HG03175 (cell line): ENCODE results near the gene EPHB1.
"Not testable (repeated sequence)": the region's sequence is repeated elsewhere in the genome, so short reads cannot be mapped to it uniquely, and the experiment has no call there.

Source experiments
- ATAC-seq: cut with Tn5 transposase; IDR thresholded peaks from one replicate; pipeline ENCODE4 v1.9.1; 2021; ENCODE audit warnings: mild to moderate bottlenecking, moderate library complexity; ENCODE audit not compliant: unreplicated experiment

The EPHB1 gene

DNA sequence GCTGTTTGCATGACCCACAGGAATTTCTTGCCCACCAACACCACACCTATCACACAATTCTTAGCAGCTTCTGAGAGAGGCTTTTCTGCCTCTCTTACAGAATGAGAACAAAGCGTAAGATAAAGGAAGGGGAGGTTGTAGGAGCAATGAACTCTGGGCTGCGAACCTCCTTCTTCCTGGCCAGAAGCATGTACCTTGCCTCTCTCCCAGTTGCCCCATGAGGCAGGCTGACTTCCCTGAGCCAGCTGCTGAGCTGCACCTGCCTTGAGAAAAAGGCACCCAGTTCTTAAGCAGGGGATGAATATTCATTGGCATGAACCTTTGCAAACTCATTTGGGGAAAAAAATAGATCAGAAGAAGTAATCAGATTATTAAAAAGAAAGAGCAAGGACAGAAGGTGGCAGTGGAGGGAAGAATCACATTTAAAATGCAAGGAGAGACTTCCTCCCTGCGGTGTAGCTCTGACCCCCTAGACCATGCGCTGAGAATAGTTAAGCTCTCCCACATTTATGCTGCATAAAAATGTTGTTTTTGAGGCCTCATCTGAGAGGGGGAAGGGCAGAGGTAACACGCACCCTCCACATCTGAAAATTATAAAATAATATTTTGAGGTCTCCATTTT, 304.8 kb downstream of the EPHB1 start:
- no peak for ATAC-seq

DNA sequence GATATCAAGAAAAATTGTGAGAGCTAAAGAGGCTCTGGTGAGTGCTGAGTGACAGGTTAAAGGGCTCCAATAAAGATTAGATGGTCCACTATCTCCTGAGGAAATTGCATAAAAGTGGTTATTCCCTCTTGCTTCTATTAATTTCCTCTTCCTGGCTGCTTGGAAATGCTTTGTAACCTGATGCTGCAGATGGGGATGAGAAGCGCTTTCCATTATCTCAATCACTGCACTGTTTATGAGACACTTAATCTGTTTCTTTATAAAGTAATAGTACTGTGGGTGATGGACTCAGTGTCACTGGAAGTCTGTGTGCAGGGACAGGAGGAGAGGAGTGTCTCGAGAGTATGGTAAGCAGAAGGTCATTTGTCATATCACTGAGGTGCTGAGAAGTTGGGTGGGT, 305.3 kb downstream of the EPHB1 start:
- ATAC-seq: no peak

DNA sequence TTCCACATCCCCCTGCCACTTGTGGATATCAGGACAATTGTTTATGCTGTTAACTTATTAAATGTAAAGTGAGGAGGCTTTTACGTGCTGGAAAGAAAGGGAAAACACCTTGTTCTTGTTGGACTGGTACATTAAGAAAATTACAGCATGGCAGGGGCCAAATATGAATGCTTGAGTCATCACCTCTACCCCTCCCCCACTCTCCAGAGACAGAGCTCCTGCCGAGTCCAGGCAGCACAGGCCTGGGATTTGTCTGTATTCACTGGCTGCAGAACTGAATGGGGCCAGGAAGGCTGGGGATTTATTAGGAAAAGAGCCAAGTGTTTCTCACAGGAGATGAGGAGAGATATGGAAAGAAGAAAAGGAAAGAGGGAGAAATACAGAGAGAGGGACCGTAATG, 308.9 kb downstream of the EPHB1 start:
- no peak for ATAC-seq

DNA sequence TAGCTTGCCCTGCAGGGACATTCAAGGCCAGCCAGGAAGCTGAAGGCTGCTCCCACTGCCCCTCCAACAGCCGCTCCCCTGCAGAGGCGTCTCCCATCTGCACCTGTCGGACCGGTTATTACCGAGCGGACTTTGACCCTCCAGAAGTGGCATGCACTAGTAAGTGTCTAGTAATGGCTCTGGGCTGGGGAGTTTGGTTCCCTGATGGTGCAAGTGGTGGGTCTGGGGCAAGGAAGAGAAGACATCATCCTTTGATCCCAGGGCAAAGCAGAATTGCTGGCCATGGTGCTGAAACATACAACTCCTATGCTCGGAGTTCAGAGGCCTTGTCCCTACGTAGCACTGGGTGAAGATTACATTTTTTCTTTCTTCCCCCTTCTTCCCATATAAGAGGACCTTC, 311.4 kb downstream of the EPHB1 start:
- ATAC-seq: no peak

DNA sequence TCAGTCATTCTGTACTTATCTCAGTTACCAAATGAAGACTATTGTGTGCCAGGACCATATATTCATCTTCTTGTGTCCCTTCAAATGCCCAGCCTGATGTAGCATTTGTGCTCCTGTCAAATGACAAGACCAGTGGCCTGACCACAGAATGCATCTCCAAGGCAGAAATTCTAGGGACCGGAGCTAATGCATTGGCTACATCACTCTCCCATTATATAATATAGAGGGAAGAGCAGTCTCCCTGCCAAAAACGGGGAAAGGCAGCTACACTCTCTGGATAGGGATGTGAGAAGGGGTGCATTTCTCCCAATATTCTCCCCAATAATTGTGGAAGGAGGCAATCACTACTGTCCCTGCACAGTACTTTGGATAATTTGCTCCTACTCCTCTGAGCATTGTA, 312.0 kb downstream of the EPHB1 start:
- no peak for ATAC-seq

DNA sequence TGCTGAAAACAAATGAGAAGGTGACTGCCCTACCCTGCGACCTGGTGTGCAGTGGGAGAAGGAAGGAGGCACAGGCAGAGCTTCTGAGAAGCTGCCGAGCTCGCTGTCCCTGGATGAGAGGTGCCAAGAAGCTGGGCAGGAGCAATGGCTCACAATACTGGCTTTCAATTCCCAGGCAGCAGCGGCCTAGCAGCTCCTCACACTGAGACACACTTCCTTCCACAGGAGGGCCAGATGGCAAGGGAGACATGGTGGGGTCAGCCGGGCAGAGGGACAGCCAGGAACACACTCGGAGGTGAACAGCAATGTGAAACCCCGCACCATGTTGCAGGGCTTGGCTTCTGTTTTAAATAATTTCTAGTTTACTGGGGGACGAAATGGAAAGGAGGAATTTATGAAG, 314.6 kb downstream of the EPHB1 start:
- ATAC-seq: no peak

DNA sequence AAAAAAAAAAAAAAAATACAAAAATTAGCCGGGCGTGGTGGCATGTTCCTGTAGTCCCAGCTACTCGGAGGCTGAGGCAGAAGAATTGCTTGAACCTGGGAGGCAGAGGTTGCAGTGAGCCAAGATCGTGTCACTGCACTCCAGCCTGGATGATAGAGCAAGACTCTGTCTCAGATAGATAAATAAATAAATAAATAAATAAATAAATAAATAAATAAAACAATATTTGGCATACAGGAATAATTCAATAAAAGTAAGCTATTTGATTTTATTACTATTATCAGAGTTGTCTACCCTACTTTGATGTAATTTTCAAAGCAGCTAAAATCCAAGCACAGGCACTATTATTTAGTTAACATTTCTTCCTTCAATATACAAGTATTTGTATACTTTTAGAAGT, 319.5 kb downstream of the EPHB1 start:
- ATAC-seq: not testable (repeated sequence)

DNA sequence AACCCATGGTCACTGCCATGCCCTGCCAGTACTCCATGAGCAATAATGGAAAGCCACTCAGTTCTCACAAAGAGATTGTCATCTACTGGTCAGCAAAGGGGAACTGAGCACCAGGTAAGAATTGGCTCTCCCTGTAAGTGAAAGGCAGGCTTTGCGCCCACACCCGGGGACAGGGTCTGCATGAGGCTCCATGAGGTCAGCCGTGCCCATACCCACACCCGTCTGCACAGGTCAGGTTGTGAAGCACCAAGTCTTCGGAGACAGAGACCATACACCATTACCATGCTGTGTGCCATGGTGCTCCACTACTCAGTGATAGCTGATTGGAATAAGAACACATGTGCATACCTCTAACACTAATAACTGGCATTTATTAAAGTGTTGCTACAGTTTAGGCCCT, 322.9 kb downstream of the EPHB1 start:
- no peak for ATAC-seq

DNA sequence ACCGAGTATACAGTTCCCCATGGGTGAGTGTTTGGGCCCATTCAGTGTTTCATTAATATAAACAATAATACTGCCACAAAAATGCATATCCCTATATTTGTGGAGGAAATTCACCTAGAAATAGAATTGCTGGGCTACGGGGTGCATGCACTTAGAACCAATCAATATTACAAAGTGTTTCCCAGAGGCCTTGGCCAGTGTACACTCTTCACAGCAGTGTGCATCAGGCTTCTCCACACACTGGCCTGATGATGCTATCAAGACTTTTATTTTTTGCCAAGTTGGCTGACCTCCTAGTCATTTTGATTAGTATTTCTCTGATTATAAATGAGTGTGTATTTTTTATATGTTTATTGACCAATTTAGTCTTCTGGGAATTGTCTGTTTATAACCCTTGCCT, 323.7 kb downstream of the EPHB1 start:
- no peak for ATAC-seq

DNA sequence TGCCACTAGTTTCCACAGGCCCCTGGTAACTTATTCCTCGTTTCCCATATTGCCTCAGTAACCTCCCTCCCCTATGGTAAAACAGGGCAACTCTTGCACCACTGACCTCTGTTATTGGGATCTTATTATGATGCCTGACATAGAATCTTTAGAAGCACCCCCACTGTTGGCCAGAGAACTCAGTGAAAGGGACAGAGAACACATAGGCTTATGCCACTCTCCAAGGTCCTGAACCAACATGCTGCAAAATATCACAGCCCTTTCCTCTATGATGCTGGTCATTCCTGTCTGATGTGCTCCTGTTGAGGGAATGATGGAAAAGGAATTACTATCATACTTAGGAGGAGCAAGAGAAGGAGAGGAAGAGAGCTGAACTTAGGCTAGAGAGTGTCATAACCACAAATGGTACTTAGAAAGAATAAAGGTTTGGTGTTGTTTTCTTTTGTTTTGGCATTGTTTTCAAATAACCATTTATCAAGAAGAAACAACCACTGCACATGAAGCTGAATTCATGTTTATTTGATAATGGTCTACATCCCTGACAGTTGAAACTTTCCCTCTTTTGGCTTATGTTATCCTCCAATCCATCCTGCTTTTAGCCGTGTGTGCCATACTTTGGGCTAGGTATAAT, 330.2 kb downstream of the EPHB1 start:
- no peak for ATAC-seq

DNA sequence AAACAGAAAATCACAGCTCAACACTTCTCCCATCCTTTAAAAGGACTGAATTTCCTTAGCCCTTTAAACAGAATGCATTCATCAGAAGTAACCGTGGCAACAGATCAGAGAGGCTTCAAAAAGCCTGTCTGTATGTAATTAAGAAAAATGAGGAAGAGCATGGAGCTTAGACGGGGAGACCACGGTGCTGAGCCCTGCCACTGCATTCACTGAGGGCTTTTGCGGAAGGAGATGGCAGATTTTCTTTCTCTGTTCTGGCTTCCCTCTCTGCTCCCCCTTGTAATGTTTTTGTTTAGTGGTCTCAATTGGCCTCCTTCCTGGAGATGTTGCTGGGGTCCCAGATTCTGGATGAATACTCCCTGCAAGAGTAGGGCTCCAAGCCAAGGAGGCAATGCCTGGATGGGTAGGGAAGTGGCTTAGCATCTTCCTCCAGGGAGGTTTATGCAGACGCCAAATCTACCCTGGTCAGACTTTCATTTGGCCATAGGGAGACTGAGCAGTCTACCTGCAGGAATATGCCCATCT, 332.9 kb downstream of the EPHB1 start:
- ATAC-seq: no peak

DNA sequence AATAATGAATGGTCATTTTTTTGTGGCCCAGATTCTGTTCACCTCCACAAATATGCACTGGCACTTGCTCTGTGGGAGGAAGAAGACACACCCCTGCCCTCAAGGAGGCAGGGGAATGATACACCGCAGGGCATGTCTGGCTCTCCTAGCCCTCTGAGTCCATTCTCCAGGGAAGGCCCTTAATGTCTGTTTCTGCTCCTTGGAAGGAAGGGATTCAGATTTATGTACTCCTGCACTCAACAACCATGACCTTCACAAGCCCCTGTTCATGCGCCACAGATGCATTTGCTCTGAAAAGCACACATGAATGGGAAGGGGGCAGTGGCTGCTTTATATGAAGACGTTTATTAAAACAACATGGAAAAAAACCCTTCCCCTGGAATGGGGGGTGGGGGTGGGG, 333.8 kb downstream of the EPHB1 start:
- ATAC-seq: no peak

DNA sequence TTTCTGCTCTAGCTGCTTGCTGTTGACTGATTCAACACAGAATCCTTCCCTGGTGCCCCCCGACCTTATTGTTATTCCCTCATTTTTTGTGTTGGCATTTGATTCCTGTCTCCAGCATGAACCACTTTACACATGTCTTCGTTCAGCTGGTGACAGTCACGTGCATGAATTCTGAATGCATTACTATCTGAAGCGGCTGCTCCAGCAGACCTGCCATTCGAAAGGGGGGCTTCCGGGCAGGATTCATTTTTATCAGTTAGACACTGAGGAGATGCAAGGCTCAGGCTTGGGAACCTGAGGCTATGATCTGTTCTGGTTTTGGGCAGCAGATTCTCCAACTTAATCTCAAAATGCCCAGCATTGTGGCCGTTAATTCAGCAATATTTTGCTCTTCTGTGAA, 336.2 kb downstream of the EPHB1 start:
- ATAC-seq: no peak

DNA sequence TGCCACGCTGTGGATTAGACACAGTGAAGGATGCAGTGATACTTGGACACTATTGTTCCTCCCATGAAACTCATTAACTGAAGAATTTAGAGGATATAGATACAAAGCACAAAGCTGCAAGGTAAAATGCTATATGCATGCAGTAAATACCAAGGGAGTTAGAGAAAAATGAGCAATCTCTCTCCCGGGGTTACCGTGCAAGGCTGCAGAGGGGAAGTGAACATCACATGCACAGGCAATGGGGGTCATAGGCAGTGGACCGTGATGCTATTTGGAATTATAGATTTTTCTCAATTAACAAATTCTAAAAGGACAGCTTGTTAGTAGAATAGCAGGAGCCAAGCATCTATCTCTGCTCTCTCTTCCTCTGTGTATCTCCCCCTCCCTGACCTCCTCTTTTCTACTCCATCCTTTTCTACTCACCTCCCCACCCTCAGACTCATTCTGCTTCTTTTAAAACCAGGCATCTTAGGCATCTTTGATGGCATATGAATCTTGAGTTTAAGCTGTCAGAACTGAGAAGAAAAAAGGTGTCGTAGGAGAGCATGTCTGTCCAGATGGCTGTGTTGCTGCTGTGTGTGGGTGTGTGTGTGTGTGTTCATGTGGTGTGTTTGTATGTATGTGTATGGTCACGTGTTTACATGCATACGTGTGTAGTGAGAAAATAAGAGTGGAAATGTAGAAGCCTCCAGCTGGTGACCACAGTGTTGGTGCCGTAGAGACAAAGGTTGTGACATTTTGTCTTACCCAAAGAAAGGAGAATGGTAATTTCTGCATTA, 339.0 kb downstream of the EPHB1 start:
- no peak for ATAC-seq

DNA sequence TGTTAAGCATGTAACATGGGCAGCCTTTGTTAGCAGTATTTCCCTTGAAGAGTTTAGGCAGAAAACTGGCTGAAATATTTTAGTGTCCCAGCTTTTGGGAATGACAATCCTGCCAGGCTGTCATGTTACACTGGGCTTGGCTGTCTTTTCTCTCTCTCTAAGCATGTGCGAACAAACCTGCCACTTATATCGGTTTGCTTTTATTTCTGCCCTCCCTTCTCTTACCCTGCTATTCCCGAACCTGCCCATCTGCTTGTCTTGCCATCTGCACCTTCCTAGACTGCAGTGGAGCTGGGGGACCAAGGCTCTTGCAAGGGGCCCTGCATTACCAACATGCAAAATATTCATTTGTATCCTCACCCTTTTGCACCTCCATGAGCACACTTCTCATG, 339.6 kb downstream of the EPHB1 start:
- no peak for ATAC-seq

DNA sequence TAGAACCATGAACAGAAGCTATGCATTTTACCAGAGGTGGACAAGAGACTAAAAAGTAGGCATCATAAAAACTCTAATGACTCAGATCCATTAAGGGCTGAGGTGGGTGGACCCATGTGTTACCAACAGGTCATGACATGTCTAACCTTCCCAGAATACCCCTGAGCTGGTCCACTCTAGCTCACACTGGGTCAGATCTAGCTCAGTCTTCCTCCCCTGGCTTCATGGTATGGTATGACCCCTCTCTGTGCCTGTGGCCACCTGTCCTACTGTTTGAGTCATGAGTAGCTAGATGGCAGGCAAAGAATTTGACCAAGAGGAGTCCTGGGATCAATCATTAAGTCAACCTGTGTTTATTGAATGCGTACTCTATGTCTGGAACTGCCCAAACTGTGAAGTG, 340.4 kb downstream of the EPHB1 start:
- no peak for ATAC-seq

DNA sequence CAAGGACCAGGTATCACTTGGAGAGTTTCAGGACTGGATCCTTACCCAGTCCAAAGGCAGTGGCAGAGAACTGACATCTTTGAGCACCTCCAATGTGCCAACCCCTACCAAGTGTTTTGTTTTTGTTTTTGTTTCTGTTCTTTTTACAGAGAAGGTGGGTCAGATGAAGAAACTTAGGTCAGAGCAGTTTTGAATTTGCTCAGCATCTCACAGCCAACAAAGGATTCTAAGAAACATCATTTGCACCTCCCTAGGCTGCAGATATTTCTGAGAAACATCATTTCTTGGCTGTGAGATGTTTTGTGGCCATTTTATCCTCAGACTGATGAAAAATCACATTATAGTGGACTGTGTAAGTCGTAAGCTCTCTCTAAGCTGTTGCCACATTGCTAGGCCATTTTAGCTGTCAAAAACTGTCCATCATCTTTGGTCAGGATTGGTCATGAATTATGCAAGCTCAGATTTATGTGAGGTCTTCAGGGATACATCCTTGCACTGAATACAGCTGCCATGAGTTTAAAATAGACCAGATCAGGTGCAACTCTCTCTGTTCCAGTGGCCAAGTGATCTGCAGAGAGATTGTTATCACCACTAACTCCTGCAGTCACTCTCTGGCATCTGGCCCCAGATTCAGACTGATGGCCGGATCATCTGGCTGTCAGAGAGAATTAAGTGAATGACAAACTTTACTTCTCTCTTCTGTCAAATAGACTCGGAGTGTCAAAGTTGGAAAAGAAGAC, 341.5 kb downstream of the EPHB1 start:
- no peak for ATAC-seq

DNA sequence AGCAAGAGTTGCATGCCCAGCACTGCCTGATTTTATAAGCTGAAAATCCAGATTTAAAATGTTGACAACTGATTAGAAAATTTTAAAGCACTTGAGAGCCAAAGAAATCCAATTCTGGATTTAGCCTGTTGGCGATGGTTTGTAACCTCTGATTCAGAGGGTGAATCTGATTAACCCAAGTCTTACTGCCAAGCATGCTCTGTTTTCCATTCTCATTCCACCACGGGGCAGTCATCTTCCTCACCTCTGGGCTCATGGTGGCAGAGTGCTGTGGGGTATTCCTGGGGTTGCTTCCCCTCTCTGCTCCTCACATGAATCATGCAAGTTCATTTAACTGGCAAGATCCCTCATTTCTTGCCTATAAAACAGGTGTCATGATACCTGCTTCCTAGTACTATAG, 342.2 kb downstream of the EPHB1 start:
- no peak for ATAC-seq

DNA sequence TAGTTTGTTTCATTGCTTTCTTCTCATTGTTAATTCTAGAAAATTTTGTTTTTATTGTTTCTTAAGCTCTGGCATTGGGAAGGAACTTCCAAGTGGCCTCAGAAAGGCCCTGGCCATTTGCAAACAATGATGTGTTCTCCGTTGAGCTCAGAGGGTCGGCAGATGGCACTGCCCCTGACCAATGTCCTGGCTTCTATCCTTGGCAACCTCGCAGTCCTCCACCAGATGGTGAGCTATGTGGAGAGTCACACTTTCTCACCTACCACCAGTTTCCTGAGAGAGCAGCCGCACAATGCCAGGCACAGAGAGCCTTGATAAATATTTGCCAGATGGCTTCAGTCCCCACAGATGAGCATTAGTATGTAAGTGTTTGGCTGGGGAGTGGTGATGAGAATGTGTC, 343.7 kb downstream of the EPHB1 start:
- no peak for ATAC-seq

DNA sequence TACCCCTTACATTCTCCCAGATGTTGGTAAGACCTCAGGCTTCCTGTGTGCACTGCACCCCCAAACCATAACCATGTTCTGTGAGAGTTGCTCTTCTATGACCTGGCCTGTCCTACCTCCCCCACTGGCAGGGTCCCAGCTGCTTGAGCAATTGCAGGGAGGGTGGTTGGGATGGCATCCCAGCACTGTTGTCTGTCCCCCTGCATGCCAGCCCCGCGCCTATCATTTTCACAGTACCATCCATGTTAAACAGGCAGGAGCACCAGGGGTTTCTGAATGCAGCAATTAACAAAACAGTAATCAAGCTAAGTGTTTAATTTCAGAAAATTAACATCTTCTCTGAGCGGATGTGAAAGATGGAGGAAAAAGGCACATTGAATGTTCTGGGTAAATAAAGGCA, 345.5 kb downstream of the EPHB1 start:
- ATAC-seq: no peak

DNA sequence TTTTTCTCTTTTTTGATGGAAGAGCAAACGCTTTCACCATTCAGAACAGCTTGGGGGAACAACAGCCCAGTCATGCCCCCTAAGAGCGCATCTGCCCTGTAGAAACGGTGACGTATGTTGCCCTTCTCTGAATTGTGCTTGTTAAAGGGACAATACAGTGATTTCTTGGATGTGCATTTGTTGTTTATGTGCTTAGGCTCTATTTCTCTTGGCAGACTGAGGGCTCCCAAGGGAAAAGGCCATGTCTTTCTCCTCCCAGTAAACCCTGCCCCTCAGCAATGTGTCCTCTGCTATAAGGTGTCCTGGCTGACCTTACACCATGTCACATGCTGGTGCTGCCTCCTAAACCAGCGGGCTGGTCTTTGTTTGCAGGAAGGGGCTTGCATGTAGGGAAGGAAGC, 346.1 kb downstream of the EPHB1 start:
- no peak for ATAC-seq
